ENCODE measurements around the gene KLHL10.

Gene KLHL10

GRCh38 chr17:41837761-41838538 is at the start of gene KLHL10:
Gene KLHL10, plus strand, starts transcription at chr17:41837825. Its CDS starts 108 bp downstream, at chr17:41837933.
- H3K4me3 Mint-ChIP-seq, result peak within 1 kb of the TSS; percentile 87
- no peak within 1 kb of the TSS for H3K27ac Mint-ChIP-seq
- H3K4me1 Mint-ChIP-seq (ENCODE audit: low read depth), result peaks cover 17% of the 10 kb centered on the region
- peaks cover 4% of the 10 kb centered on the region for H3K27me3 Mint-ChIP-seq
- no peaks in the 10 kb centered on the region for H3K9me3 Mint-ChIP-seq
- H3K36me3 Mint-ChIP-seq (ENCODE audit: low read depth), result peaks cover 7% of the 10 kb centered on the region

GRCh38 chr17:41792845-41793783 is 44.5 kb upstream of the KLHL10 start:
- H3K27ac Mint-ChIP-seq, result no peak overlapping the region
- no peak overlapping the region for H3K4me3 Mint-ChIP-seq
- peaks cover 4% of the 10 kb centered on the region for H3K4me1 Mint-ChIP-seq (ENCODE audit: low read depth)
- H3K9me3 Mint-ChIP-seq, result no peaks in the 10 kb centered on the region
- no peaks in the 10 kb centered on the region for H3K36me3 Mint-ChIP-seq (ENCODE audit: low read depth)
- H3K27me3 Mint-ChIP-seq, result no peaks in the 10 kb centered on the region

GRCh38 chr17:41793784-41794539 is 43.7 kb upstream of the KLHL10 start:
- Mint-ChIP-seq H3K4me1 (ENCODE audit: low read depth) (no peaks in the 10 kb centered on the region), H3K9me3 (no peaks in the 10 kb centered on the region), H3K27ac (no peak overlapping the region), H3K4me3 (no peak overlapping the region), H3K27me3 (no peaks in the 10 kb centered on the region), H3K36me3 (ENCODE audit: low read depth) (no peaks in the 10 kb centered on the region)

GRCh38 chr17:41794540-41794975 is 43.1 kb upstream of the KLHL10 start:
- no peak overlapping the region for H3K27ac Mint-ChIP-seq
- H3K9me3 Mint-ChIP-seq, result no peaks in the 10 kb centered on the region
- no peaks in the 10 kb centered on the region for H3K36me3 Mint-ChIP-seq (ENCODE audit: low read depth)
- H3K4me3 Mint-ChIP-seq, result no peak overlapping the region
- H3K4me1 Mint-ChIP-seq (ENCODE audit: low read depth), result no peaks in the 10 kb centered on the region
- no peaks in the 10 kb centered on the region for H3K27me3 Mint-ChIP-seq

GRCh38 chr17:41796121-41796895 is 41.3 kb upstream of the KLHL10 start:
- no peaks in the 10 kb centered on the region for H3K36me3 Mint-ChIP-seq (ENCODE audit: low read depth)
- H3K4me1 Mint-ChIP-seq (ENCODE audit: low read depth), result no peaks in the 10 kb centered on the region
- no peak overlapping the region for H3K27ac Mint-ChIP-seq
- no peaks in the 10 kb centered on the region for H3K9me3 Mint-ChIP-seq
- H3K27me3 Mint-ChIP-seq, result no peaks in the 10 kb centered on the region
- no peak overlapping the region for H3K4me3 Mint-ChIP-seq

- H3K9me3 Mint-ChIP-seq, result no peaks in the 10 kb centered on the region
These were observed 40.2 kb upstream of the KLHL10 start for GRCh38 chr17:41797377-41797776.

GRCh38 chr17:41799366-41799765 is 38.3 kb upstream of the KLHL10 start:
- no peaks in the 10 kb centered on the region for H3K27me3 Mint-ChIP-seq
- H3K9me3 Mint-ChIP-seq, result no peaks in the 10 kb centered on the region
- H3K27ac Mint-ChIP-seq, result no peak overlapping the region
- H3K4me3 Mint-ChIP-seq, result no peak overlapping the region
- H3K4me1 Mint-ChIP-seq (ENCODE audit: low read depth), result peaks cover 5% of the 10 kb centered on the region
- no peaks in the 10 kb centered on the region for H3K36me3 Mint-ChIP-seq (ENCODE audit: low read depth)

More at GRCh38 chr17:41797377-41797776, 40.2 kb upstream of the KLHL10 start:
- no peaks in the 10 kb centered on the region for H3K36me3 Mint-ChIP-seq (ENCODE audit: low read depth)
- peaks cover 5% of the 10 kb centered on the region for H3K4me1 Mint-ChIP-seq (ENCODE audit: low read depth)
- H3K27ac Mint-ChIP-seq, result no peak overlapping the region
- no peak overlapping the region for H3K4me3 Mint-ChIP-seq
- H3K27me3 Mint-ChIP-seq, result no peaks in the 10 kb centered on the region

GRCh38 chr17:41800601-41801373 is 36.8 kb upstream of the KLHL10 start:
- Mint-ChIP-seq H3K27ac (no peak overlapping the region), H3K27me3 (no peaks in the 10 kb centered on the region), H3K4me1 (ENCODE audit: low read depth) (peaks cover 5% of the 10 kb centered on the region), H3K36me3 (ENCODE audit: low read depth) (no peaks in the 10 kb centered on the region), H3K4me3 (no peak overlapping the region), H3K9me3 (no peaks in the 10 kb centered on the region)

GRCh38 chr17:41801374-41802271 is 36.0 kb upstream of the KLHL10 start:
- Mint-ChIP-seq H3K9me3 (no peaks in the 10 kb centered on the region), H3K36me3 (ENCODE audit: low read depth) (no peaks in the 10 kb centered on the region), H3K4me3 (no peak overlapping the region), H3K27me3 (no peaks in the 10 kb centered on the region), H3K4me1 (ENCODE audit: low read depth) (peaks cover 5% of the 10 kb centered on the region), H3K27ac (peak overlapping the region; percentile 28)

GRCh38 chr17:41803049-41804020 is 34.3 kb upstream of the KLHL10 start:
- H3K9me3 Mint-ChIP-seq, result no peaks in the 10 kb centered on the region
- peaks cover 5% of the 10 kb centered on the region for H3K4me1 Mint-ChIP-seq (ENCODE audit: low read depth)
- no peak overlapping the region for H3K27ac Mint-ChIP-seq
- no peak overlapping the region for H3K4me3 Mint-ChIP-seq
- H3K27me3 Mint-ChIP-seq, result no peaks in the 10 kb centered on the region
- no peaks in the 10 kb centered on the region for H3K36me3 Mint-ChIP-seq (ENCODE audit: low read depth)

GRCh38 chr17:41806685-41807445 is 30.8 kb upstream of the KLHL10 start:
- no peaks in the 10 kb centered on the region for H3K36me3 Mint-ChIP-seq (ENCODE audit: low read depth)
- peaks cover 11% of the 10 kb centered on the region for H3K4me1 Mint-ChIP-seq (ENCODE audit: low read depth)
- no peak overlapping the region for H3K4me3 Mint-ChIP-seq
- H3K27me3 Mint-ChIP-seq, result no peaks in the 10 kb centered on the region
- no peaks in the 10 kb centered on the region for H3K9me3 Mint-ChIP-seq
- H3K27ac Mint-ChIP-seq, result no peak overlapping the region

All from stimulated activated naive CD8-positive, alpha-beta T cell treated with anti-CD3 and anti-CD28 coated beads, Interleukin-15, Interleukin-2, amounts not matched to agents 100 ng/mL and 50 ng/mL, for 24 hours (primary cell).